ENCODE data around the gene PABPN1L. TPM values are rescaled to one million over a fixed set of nuclear protein-coding genes. Genes with fewer than 3 reads are reported as not detected.

The PABPN1L gene
- total RNA-seq, 6 experiments from 2014 or later, result 0.37 TPM; not detected in 5

- intact Hi-C loops (cut with DNase I), result loop anchor here in 1 of 2 donors (10.0 kb wide), 1 partner anchor 54 kb away; the partner anchor contains the start of gene APRT
These were observed 2.7 kb upstream of the PABPN1L start for GRCh38 chr16:88868974-88869672.

DNA sequence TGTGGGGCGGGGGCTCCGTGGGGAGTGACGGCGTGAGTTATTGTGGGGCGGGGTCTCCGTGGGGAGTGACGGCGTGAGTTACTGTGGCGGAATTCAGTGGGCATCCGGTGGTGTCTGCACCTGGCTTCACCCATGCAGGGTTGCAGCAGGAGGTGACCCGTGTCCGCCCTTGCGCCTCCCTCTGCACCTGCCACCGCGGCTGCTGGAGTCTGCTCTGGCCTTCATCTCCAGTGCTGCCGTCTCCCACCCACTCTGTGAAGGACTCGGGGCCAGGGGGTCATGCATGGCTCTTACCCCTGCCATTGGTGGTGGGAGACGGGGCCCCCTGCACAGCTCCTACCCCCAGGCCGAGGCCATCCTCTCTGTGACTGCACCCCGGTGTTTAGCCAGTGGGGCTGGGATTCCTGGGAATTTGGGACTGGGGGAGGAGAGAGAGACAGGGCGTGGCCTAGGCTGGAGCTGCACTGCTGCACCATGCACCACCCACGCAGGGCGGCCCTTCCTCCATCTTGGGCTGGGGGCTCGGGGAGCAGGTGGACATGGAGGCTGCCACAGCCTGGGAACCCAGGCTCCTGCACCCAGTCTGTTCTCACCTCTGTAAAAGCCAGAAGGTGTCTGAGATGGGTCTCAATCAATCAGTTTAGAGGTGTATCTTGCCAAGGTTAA is 1.3 kb upstream of the PABPN1L start:
- Histone ChIP-seq H3K4me3 (no peak overlapping the region), H3K27ac (no peak overlapping the region), H3K36me3 (no peaks in the 10 kb centered on the region), H3K4me1 (no peaks in the 10 kb centered on the region), H3K9me3 (no peaks in the 10 kb centered on the region), H3K27me3 (no peaks in the 10 kb centered on the region)
- intact Hi-C loops (cut with DNase I), result loop anchor here in 1 of 2 donors (10.0 kb wide), 1 partner anchor 53 kb away; the partner anchor contains the start of gene APRT
- DNase-seq (no peak), ATAC-seq (no peak)
- TF ChIP-seq, protein P1, sequence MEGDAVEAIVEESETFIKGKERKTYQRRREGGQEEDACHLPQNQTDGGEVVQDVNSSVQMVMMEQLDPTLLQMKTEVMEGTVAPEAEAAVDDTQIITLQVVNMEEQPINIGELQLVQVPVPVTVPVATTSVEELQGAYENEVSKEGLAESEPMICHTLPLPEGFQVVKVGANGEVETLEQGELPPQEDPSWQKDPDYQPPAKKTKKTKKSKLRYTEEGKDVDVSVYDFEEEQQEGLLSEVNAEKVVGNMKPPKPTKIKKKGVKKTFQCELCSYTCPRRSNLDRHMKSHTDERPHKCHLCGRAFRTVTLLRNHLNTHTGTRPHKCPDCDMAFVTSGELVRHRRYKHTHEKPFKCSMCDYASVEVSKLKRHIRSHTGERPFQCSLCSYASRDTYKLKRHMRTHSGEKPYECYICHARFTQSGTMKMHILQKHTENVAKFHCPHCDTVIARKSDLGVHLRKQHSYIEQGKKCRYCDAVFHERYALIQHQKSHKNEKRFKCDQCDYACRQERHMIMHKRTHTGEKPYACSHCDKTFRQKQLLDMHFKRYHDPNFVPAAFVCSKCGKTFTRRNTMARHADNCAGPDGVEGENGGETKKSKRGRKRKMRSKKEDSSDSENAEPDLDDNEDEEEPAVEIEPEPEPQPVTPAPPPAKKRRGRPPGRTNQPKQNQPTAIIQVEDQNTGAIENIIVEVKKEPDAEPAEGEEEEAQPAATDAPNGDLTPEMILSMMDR (IDR thresholded peaks at IDR 0.05), result no peak
- no peak for TF ChIP-seq POLR2A (IDR thresholded peaks at IDR 0.05)
- WGBS (ENCODE audit: insufficient coverage, low coverage, low lambda C conversion rate, missing lambda C conversion rate), result 73% methylated on average over 6 of the region's 24 CpGs

More at GRCh38 chr16:88868974-88869672, 2.7 kb upstream of the PABPN1L start:
- Histone ChIP-seq H3K27ac (no peak overlapping the region), H3K4me1 (no peaks in the 10 kb centered on the region), H3K4me3 (no peak overlapping the region), H3K36me3 (no peaks in the 10 kb centered on the region), H3K27me3 (no peaks in the 10 kb centered on the region), H3K9me3 (no peaks in the 10 kb centered on the region)
- TF ChIP-seq POLR2A (IDR thresholded peaks at IDR 0.05), result no peak
- TF ChIP-seq, protein P1 (IDR thresholded peaks at IDR 0.05), result no peak
- ATAC-seq (no peak), DNase-seq (no peak)
- 74% methylated on average over 5 of the region's 27 CpGs for WGBS (ENCODE audit: insufficient coverage, low coverage, low lambda C conversion rate, missing lambda C conversion rate)

- no peak for DNase-seq
- Histone ChIP-seq H3K27me3 (no peaks in the 10 kb centered on the region), H3K9me3 (no peaks in the 10 kb centered on the region), H3K4me3 (no peak overlapping the region), H3K36me3 (peaks cover 0 to 9% (median under 1%) of the 10 kb centered on the region in 4 donors), H3K4me1 (no peaks in the 10 kb centered on the region), H3K27ac (no peak overlapping the region)
- WGBS (ENCODE audit: insufficient coverage, low coverage, low lambda C conversion rate, missing lambda C conversion rate), result no CpG with 5 or more reads among the region's 15 CpGs
- intact Hi-C loops (cut with DNase I), result loop anchor here in 1 of 2 donors (10.0 kb wide), 1 partner anchor 51 kb away; the partner anchor contains the start of gene APRT
- ATAC-seq, result no peak
- TF ChIP-seq, protein P1 (IDR thresholded peaks at IDR 0.05), result no peak
- no peak for TF ChIP-seq POLR2A (IDR thresholded peaks at IDR 0.05)
These were observed 718 bp downstream of the PABPN1L start for GRCh38 chr16:88865742-88866141.

- Histone ChIP-seq H3K36me3 (peaks cover 0 to 13% (median 3%) of the 10 kb centered on the region in 4 donors), H3K9me3 (no peaks in the 10 kb centered on the region), H3K4me1 (no peaks in the 10 kb centered on the region), H3K27me3 (no peaks in the 10 kb centered on the region), H3K4me3 (no peak overlapping the region), H3K27ac (no peak overlapping the region)
- intact Hi-C loops (cut with DNase I), result loop anchor here in 1 of 2 donors (10.0 kb wide), 1 partner anchor 51 kb away; the partner anchor contains the start of gene APRT
- TF ChIP-seq, protein P1 (IDR thresholded peaks at IDR 0.05), result no peak
- no peak for TF ChIP-seq POLR2A (IDR thresholded peaks at IDR 0.05)
- 49% methylated on average over 4 of the region's 14 CpGs for WGBS (ENCODE audit: insufficient coverage, low coverage, low lambda C conversion rate, missing lambda C conversion rate)
- ATAC-seq, result no peak
- no peak for DNase-seq
These were observed 1.1 kb downstream of the PABPN1L start for GRCh38 chr16:88865310-88865709.

Data from right lobe of liver (tissue), 6 donors.